Sciatic nerve (tissue), 2 donors: ENCODE results near the gene SPATA13. TPM values are rescaled to one million over a fixed set of nuclear protein-coding genes. Genes with fewer than 3 reads are reported as not detected.

Experiments used
- ATAC-seq: fragments of 200-7000 bp; cut with Tn5 transposase; one replicate; pipeline ENCODE4 v1.9.1; 2020; ENCODE audit warnings: mild to moderate bottlenecking, moderate library complexity
- DNase-seq: peaks from one replicate; pipeline ENCODE4 v3.0.0-alpha.2; 2020; ENCODE audit warnings: low spot score
- intact Hi-C: fragments of 100-400 bp; cut with DNase I; formaldehyde crosslinking; loops from one replicate; pipeline ENCODE4 v1.14.2; 2022
- total RNA-seq: library from RNA; stranded (reverse); fragmentation: NEBNext Ultra II Directional; extraction: Animal tissue kit (Norgen Biotek cat#: 25700); gene quantifications from one replicate; pipeline ENCODE4 v1.2.1, GENCODE V29; 2021
- donor health status: DM: no; HTN: no; CAD: no.
- donor health status: DM: no; HTN: no; CAD: no.

SPATA13 gene
- total RNA-seq, 1 donor from 2014 or later, result 49.8 TPM

DNA sequence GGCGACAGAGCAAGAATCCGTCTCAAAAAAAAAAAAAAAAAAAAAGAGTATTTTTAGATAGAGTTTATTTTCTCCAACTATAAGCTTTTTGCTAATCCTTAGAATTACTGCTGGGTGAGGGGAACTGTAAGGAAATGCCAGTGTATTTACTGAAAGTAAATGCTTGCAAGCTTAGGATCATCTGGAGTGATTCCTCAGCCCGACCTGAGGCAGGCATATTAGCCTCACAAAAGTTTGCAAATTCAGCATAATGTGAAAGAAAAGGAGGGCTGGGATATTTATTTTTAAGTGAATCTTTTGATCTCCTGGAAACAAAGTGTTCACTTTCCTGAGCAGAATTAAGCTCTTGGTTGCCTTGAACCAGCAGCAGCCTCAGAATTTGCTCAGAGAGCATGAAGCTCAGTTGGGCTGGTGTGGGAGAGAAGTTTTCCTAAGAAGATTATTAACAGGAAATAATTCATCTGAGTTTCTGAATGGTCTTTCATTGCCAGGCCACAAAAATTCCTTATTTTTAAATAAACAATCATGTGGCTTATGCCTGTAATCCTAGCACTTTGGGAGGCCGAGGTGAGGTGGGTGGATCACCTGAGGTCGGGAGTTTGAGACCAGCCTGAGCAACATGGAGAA lies 24.7 kb upstream of the SPATA13 start:
- intact Hi-C loops, result no loop called here
- no peak for ATAC-seq

DNA sequence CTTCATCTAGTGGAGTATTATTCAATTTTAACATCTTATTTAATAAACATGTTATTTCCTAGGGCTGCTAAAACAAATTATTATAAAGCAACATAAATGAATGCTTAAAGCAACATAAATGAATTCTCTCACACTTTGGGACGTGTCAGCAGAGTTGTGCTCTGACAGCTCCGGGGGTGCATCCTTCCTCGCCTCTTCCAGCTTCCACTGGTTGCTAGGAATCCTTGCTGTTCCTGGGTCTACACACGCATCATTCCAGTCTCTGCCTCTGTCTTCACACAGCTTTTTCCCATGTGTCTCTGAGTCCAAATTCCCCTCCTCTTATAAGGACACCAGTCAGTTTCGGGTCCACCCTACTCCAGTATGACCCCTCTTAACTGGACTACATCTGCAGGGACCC lies 21.6 kb upstream of the SPATA13 start:
- ATAC-seq (no peak), DNase-seq (no peak)
- intact Hi-C loops, result no loop called here

More for the DNA sequence above, 24.7 kb upstream of the SPATA13 start:
- no peak for DNase-seq

DNA sequence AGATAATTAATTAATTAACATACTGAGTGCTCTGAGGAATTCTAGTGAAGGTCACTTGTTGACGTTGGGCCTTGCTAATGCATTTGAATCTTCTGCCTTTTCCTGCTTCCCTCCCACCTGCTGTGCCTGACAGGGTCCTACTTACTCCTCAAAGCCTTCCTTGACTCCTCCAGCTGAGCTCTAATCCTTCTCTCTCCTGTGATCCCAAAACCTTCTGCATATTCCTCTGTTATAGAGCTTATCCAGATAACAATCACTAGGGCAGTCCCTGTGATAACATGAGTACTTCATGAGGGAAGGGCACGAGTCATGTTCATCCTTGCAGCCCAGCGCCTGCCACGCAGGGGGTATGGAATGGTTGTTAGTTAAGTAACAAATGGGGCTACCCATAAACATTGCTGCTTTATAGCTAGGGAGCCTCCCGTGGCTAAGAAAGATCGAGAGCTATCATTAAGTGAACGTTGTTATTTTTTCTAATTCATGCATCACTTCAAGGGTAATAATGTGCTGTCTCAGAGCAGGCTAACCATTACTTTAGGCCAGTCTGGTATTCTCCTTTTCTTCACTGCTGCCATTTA lies 19.1 kb upstream of the SPATA13 start:
- intact Hi-C loops, result no loop called here
- ATAC-seq, result no peak
- no peak for DNase-seq

DNA sequence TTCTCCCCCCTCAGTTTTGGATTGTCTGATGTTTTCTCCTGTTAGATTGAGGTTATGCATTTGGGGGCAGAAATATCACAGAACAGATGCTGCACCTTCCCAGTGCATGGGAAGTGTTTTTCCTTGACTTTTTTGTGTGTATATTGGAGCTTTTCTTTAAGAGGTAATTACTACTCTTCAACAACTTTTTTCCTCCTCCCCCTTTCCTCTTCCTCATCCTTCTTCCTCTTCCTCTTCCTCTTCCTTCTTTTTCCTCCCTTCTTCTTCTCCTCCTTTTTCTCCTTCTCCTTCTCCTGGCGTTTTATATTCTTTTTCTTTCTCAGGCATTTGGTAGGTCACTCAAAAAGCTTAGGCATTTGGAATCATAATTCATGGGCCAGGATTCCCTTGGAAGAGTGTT lies 18.1 kb upstream of the SPATA13 start:
- ATAC-seq (no peak), DNase-seq (no peak)
- intact Hi-C loops, result no loop called here

DNA sequence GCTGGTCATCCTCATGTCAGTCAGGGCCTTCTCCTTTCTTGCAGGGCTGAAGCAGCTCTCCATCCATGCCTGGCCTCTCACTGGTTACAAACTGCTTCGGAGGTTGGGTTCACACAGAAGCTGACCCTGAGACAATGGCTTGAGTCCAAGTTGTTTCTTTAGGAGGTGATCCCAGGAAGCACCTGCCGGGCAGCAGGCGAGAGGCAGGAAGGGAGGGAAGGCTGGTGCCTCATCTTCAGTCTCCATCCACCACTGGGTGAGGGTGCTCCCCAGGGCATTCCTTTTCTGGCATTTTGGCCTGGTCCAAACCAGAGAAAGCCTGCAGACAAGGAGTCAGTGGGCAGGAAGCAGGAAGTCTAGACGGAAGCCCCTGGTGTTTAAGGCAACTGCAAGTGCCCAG lies 17.6 kb upstream of the SPATA13 start:
- intact Hi-C loops, result no loop called here
- ATAC-seq, result no peak
- no peak for DNase-seq

DNA sequence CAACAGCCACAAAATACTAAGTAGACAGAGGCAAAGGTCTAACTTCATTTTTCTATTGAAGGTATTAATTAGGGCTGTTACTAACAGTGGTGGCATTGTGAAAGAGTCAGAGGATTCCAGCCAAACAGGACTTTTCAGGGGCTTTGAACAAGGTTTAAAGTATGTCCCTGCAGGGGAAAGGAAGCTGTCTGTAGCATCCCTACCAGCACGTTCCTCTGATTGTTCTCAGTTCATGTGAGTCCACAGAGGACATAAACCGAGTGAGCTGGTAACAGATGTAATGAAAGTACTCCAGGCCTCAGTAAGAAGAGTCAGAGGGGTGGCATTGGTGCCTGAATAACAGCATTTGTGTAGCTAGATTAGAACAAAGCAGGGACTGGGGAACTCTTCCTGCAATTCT lies 15.3 kb upstream of the SPATA13 start:
- no peak for ATAC-seq
- DNase-seq, result no peak
- intact Hi-C loops, result no loop called here

DNA sequence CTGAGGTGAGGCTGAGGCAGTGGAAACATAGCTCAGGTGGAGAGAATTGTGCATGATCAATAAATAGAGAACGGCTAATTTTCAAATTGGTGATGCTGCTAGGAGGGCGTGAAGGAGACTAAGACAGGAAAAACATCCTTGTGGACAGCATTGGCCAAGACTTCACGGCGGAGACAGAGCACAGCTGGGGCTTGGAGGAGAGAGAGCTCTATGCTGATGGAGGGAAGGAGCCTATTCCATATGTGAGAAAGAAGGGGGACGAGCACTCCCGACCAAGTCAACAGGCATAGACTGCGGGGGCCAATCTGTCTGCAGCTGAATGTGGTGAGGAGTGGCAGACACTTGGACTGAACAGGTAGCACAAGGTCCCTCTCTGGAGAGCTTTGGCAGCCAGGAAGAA lies 14.8 kb upstream of the SPATA13 start:
- ATAC-seq (no peak), DNase-seq (no peak)
- intact Hi-C loops, result no loop called here

DNA sequence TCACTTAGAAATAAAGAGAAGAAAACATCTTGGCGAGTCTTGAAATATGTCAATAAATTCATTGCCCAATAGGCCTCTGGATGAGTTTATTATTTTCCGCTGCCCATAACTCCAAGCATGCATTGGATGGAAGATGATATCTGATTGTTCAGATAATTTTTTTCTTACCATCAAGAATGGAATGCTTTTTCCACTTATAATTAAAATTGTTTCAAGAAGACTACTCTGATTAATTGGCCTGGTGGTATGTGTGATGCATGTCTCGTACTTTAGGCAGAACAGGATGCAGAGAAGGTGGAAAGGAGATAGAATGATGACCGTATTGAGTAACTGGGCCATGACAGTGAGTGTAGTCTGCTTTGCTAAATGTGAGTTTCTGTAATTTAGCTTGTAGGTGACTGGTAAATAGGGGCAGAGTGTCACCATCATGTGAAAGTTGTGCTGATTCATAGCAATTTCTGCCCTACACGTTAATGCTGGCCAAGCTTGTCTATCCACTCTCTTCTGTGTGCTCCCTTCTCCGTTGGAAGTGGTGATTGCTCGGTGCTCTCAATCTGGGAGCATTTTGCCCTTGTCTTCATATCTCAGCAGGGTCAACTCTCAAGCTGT lies 13.5 kb upstream of the SPATA13 start:
- DNase-seq, result no peak
- intact Hi-C loops, result no loop called here
- ATAC-seq, result no peak

DNA sequence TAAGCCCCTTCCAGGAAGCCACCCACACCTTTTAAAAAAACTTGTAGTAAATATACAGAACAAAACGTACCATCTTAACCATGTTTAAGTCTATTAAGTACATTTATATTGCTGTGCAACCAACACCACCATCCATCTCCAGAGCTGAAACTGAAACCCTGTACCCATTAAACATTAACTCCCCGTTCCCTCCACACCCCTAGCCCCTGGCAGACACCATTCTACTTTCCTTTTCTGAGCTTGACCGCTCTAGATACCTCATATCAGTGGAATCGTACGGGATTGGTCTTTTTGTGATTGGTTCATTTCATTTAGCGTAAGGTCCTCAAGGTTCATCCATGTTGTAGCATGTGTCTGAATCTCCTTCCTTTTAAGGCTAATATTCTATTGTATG lies 13.0 kb upstream of the SPATA13 start:
- DNase-seq, result no peak
- no peak for ATAC-seq
- intact Hi-C loops, result no loop called here

DNA sequence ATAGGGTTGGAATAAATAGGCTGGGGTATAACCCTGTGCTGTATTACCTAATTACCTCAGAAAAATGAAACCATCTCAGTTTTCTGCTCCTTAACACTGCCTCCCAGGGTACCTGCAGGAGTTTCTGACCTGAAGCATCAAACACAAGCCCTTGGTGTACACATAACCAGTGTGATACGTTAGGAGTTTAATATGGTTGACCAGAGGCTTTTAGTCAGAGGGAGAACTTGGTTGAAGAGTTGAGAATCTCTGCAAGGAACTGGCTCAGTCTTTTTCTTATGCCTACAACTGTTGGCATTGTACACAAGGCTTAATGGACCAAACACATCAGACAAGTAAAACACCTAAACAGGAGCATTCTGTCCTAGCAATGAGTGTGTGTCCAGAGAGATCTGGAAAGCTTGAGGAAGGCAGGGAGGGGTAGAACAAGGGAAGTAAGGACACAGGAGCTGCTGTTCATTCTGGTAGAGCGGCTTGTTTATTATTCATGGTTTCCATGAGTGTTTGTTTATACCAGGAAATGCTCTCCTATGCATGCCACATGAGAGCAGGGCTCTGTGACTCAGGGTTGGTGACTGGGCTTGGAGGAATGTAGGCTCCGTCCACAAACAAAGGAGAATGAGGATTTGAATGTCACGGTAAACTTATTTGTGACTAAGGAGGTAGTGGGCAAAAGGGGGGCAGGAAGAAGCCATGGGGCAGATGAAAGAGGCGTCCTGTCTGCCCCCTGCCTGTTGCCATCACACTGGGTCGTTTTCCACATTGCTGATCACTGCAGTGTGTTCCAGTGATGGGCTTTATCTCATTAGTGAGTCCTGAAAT lies 11.9 kb upstream of the SPATA13 start:
- ATAC-seq (no peak), DNase-seq (no peak)
- intact Hi-C loops, result no loop called here

DNA sequence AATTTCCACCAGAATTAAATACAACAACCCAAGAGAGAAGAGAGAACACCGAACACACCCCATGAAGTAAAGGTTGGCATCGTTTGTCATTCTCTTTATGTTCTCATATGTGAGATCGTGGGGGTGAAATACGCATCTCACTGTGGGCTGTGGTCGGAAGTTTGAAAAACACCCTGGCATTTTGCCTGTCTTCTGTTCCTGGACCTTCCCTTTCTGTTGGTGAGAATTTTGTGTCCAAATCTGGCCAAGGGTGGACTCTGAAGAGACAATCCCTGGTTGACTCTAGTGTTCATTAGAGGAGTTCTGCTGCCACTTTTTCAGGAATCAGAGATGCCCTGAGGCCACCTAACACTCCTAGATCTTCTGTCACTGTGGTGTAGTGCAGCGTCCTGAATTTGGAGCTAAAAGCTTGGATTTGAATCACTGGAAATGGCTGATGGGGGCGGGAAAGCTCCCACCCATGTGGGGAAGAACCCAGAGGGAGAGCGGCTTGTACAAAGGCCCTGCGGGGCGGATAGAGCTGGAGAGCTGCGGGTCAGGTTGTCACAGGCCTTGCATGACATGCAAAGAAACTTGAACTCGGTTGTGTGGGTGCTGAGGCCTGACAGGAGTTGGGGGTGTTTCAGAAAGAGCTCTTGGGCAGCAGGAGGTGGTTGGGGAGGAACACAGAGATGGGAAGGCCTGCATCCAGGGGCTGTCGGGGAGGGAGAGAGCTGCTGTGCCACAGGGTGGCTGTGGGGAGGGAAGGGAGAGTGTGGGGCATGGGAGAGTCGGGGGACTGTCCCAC lies 11.1 kb upstream of the SPATA13 start:
- no peak for ATAC-seq
- intact Hi-C loops, result no loop called here
- DNase-seq, result no peak

DNA sequence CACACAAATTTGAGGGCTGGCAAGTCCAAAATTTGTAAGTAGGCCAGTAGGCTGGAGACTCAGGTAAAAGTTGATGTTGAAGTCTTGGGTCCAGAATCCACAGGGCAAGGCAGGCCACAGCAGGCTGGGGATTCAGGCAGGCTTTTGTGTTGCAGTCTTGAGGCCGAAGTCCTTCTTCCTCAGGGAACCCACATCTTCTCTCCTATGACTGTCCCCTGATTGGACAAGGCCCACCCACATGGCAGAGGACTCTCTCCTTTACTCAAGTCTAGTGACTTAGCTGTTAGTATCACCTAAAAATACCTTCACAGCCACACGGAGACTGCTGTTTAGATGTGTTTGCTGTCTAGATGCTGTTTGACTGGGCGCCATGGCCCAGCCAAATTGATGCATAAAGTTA lies 9.9 kb upstream of the SPATA13 start:
- ATAC-seq (no peak), DNase-seq (no peak)
- intact Hi-C loops, result no loop called here

DNA sequence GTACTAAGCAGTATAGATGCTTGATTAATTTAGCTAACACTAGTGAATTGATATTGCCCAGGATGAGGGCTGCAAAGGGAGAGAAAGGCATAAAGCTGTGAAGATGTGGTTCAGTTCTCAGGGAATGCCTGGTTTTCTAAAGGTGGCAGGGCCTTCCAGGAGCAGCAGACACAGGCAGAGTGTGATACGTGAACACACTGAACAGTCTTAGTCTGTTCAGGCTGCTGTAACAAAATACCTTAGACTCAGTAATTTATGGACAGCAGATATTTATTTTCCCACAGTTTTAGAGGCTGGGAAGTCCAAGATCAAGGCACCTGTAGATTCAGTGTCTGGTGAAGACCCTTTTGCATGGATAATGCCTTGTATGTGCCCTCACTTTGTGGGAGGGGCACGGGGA lies 8.7 kb upstream of the SPATA13 start:
- intact Hi-C loops, result no loop called here
- no peak for ATAC-seq

DNA sequence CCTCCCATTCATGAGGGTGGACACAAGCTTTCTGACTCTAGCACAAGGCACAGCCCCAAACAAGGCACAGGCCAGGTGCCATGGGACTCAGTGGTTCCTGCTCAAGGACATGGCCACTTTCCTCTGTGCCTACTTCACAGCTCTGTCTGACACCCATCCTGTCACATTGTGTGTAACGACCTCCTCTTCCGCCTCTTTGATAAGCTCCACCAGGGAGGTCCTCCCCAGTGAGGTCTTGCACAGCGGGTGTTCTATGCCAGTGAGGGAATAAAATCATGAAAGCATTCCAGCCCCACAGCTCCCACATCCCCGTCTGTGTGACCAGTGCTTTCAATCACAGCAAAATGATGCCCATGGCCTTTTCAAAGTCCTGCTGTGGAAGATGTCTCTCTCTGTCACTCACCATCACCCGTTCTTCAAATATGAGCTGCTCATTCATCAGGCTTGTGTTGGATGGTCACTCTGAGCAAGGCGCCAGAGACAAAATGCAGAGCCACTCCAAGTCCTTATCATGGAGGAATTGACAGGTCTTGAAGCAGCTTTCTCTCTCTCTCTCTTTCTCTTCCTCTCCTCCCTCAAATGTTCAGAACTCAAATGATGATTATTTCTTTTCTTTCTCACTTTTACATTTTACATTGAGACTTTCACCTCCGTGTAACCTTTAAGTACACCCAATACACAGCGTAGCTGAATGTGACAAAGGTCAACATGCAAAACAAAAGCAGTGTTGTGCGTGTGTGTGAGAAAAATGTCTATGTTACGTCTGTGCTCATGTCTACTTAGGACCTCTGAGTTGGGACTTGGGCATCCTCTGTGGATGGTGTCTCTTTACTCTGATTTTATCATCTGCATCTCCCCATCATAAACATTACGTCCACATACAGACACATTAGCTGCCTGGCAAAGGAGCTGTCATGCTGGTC lies 8.0 kb upstream of the SPATA13 start:
- ATAC-seq (no peak), DNase-seq (no peak)
- intact Hi-C loops, result no loop called here

More for the DNA sequence above, 8.7 kb upstream of the SPATA13 start:
- DNase-seq, result no peak

DNA sequence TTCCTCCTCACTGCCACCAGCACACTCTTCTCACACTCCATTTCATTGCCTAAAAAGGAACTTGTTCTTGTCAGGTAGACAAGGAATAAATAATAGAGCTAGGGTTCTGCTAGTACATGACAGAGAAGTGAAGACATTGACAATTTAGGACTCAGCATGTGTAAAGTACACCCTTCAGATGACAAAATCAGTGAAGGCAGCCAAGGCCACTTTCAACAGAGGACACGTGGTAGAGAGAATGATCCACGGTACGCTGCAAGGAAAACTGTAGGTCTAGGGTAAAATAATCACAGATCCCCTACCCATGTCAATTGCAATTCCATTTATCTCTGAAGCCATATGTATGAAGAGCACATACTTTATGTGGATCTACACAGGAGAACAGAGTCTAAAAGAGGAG lies 7.2 kb upstream of the SPATA13 start:
- intact Hi-C loops, result no loop called here
- ATAC-seq (no peak), DNase-seq (no peak)

DNA sequence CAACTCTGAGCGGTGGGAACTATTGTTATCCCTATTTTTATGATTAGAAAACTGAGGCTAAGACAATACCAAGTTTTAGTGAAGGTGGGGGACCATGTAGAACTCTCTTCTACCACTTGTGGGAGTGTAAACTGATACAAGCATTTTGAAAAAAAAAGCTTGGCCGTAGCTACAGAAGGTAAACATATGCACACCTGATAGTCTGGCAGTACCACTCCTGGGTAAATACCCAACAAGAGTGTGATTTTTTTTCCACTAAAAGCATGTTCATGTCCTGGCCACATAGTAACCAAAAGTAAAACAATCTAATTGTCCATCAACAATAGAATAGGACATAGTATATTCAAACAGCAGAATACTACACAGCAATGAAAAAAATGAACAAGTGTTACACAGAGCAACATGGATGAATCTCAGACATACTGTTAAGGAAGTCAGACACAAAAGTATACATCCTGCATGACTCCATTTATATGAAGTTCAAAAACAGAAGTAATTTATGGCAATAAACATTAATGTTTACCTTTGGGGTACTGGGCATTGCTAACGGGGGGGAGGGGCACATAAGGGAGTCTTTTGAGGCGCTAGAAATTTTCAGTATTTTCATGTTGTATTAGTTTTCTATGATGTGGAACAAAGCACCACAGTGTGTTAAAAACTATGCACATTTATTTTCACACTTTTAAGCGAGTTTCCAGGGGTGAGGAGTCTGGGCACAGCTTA lies 6.4 kb upstream of the SPATA13 start:
- intact Hi-C loops, result no loop called here
- no peak for ATAC-seq
- DNase-seq, result no peak

DNA sequence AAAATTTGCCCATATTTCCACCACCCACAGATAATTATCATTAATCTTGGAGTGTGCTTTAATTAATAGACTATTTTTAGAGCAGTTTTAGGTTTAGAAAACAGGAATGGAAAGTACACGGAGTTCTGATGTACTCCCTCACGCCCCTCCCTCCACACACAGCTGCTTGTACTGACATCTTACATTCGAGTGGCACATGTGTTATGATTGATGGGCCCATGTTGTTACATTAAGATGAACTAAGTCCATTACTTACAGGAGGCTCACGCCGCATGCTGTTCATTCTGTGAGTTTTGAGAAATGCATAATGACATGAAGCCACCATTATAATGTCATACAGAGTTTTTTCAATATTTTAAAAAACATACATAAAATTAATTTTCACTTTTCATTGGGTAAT lies 1.2 kb upstream of the SPATA13 start:
- no peak for ATAC-seq
- DNase-seq, result no peak
- intact Hi-C loops, result no loop called here
